ENCODE results near the gene SEMA6A.

SEMA6A gene

GRCh38 chr5:116521173-116521872, 53.3 kb downstream of the SEMA6A start:
- DNase-seq: no peak

GRCh38 chr5:116520771-116521170, 53.9 kb downstream of the SEMA6A start:
- no peak for DNase-seq

GRCh38 chr5:116518423-116518822, 56.2 kb downstream of the SEMA6A start:
- DNase-seq: no peak

GRCh38 chr5:116517488-116517887, 57.1 kb downstream of the SEMA6A start:
- no peak for DNase-seq

GRCh38 chr5:116516021-116516420, 58.6 kb downstream of the SEMA6A start:
- no peak for DNase-seq

GRCh38 chr5:116514421-116514970, 60.1 kb downstream of the SEMA6A start:
- no peak for DNase-seq

GRCh38 chr5:116510517-116510916, 64.1 kb downstream of the SEMA6A start:
- no peak for DNase-seq

GRCh38 chr5:116509483-116510244, 65.0 kb downstream of the SEMA6A start:
- DNase-seq: no peak

GRCh38 chr5:116508835-116509234, 65.8 kb downstream of the SEMA6A start:
- DNase-seq: no peak

- DNase-seq: no peak
Observed at GRCh38 chr5:116507941-116508655, 66.5 kb downstream of the SEMA6A start.

GRCh38 chr5:116507051-116507537, 67.5 kb downstream of the SEMA6A start:
- no peak for DNase-seq

GRCh38 chr5:116506488-116506887, 68.1 kb downstream of the SEMA6A start:
- DNase-seq: no peak

GRCh38 chr5:116504593-116505166, 69.9 kb downstream of the SEMA6A start:
- no peak for DNase-seq

- DNase-seq: no peak
Observed at GRCh38 chr5:116502616-116503015, 72.0 kb downstream of the SEMA6A start.

- no peak for DNase-seq
Observed at GRCh38 chr5:116502138-116502537, 72.5 kb downstream of the SEMA6A start.

GRCh38 chr5:116498503-116499048, 76.0 kb downstream of the SEMA6A start:
- no peak for DNase-seq

GRCh38 chr5:116497631-116498030, 77.0 kb downstream of the SEMA6A start:
- DNase-seq: no peak

- DNase-seq: no peak
Observed at GRCh38 chr5:116495786-116496357, 78.8 kb downstream of the SEMA6A start.

GRCh38 chr5:116494784-116495450, 79.7 kb downstream of the SEMA6A start:
- DNase-seq: no peak

GRCh38 chr5:116492776-116493175, 81.8 kb downstream of the SEMA6A start:
- DNase-seq: no peak

GRCh38 chr5:116492016-116492623, 82.5 kb downstream of the SEMA6A start:
- no peak for DNase-seq

Measured in activated gamma-delta T cell treated with Interleukin-2 at 50 U/mL for 16 hours (primary cell).